ENCODE measurements around the gene ACTR3C.
"Not testable (repeated sequence)": the region's sequence is repeated elsewhere in the genome, so short reads cannot be mapped to it uniquely, and the experiment has no call there.

- not testable (repeated sequence) for TF ChIP-seq POLR2AphosphoS5, POLR2A (IDR thresholded peaks at IDR 0.05; ENCODE audit: low read depth, low read length)
Observed at GRCh38 chr7:150295027-150295426, 28.3 kb downstream of the ACTR3C start.

Data from GM12892 (cell line).